GM12873 (cell line): ENCODE measurements around the gene ARVCF.

Experiments
- TF ChIP-seq, protein P1 (sequence below): IDR thresholded peaks from 2 replicates; pipeline ENCODE4 v1.5.1; 2012; ENCODE audit warnings: low read depth, mild to moderate bottlenecking, moderate library complexity, low read length, control low read depth; ENCODE audit not compliant: insufficient read depth; ENCODE audit errors: missing control alignments

ARVCF gene

DNA sequence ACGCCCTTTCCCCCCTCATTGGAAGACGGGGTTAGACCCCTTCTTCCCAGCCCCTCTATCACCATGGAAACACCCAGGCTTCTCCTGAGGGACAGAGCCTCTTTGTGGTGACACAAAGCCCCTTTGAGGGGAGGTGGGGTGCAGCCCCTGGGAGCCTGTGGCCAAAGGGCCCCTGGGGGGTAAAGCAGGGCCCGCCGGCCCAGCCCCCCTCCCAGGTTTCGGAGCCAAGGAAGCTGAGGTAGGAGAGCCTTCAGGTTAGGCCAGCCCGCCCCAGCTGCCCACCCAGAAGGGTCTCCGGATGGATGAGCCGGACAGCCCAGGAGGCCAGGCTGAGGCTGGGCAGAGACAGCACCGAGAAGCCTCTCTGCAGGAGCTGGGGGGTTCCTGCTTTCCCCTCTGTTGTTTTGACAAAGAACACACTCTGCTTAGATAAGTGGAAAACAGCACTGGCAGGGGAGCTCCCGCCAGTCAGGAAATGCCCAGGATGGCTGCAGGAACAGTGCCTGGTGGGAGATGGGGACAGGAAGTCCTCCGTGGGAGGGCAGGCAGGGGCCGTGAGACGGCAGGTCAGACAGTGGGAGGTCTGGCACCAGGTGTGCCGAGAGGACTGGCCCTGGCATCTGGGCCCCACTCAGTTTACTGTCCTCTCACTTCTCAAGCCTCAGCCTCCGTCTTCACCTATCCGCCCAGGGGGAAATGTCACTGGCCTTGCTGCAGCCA is 18.2 kb downstream of the ARVCF start:
- TF ChIP-seq, protein P1, sequence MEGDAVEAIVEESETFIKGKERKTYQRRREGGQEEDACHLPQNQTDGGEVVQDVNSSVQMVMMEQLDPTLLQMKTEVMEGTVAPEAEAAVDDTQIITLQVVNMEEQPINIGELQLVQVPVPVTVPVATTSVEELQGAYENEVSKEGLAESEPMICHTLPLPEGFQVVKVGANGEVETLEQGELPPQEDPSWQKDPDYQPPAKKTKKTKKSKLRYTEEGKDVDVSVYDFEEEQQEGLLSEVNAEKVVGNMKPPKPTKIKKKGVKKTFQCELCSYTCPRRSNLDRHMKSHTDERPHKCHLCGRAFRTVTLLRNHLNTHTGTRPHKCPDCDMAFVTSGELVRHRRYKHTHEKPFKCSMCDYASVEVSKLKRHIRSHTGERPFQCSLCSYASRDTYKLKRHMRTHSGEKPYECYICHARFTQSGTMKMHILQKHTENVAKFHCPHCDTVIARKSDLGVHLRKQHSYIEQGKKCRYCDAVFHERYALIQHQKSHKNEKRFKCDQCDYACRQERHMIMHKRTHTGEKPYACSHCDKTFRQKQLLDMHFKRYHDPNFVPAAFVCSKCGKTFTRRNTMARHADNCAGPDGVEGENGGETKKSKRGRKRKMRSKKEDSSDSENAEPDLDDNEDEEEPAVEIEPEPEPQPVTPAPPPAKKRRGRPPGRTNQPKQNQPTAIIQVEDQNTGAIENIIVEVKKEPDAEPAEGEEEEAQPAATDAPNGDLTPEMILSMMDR, result no peak

DNA sequence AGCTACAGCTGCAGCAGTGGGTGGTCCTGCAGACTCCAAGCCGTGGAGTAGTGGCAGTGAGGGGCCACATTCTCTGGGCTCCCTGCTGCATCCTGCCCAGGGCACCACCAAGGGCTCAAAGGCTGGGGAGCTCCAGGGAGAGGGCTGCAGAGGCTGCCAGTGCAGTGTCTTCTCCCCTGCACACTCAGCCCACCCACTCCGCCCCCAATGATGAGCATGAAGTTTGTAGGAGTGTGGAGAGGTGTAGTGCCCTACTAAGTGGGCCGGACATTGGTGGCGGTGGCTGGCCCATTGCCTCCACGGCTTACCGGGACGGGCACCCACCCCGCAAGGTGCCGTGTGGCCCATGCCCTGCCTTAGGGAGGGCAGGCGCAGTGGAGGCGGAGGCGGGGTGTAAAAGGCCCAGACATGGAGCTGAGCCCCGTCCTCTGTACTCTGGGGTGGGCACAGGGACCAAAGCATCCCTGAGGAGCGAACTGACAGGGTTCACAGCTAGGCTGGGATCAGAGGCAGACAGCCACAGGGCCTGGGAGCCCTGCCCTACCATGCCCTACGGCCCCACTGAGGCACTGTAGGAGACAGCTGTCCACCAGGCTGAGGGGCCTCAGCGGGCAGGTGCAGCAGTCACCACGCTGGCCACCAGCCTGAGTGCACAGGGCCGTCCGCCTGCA is 18.9 kb downstream of the ARVCF start:
- TF ChIP-seq, protein P1, result no peak

DNA sequence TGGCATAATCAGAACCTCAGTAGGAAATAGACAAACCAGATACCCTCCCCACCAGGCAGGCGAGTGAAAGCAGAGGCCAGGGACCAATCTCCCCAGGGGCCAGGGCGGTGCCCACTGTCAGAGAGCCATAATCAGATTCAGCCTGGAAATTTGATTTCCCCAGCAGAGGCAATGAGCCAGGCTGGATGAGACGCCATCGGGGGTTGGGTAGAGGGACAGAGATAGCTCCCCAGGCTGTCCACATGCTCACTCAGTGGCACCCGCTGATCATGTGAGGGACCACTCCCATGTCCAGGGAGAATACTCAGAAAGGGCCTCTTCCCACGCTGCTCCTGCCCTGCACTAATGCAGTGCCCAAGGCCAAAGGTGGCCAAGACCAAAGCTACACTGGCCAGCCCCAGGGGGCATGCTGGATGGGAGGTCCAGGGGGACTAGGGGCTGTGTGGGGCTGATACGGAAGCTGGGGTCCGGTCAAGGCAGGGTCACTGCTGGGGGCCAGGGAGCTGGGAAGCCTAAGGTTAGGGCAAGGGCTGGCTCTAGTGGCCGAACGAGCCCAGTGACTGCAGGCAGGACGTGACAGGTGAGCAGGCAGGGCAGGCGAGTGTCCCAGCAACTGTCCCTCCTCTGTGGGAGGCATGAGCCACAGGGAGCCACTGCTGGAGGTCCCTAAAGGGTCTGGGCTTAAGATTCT is 19.8 kb downstream of the ARVCF start:
- TF ChIP-seq, protein P1, result no peak

DNA sequence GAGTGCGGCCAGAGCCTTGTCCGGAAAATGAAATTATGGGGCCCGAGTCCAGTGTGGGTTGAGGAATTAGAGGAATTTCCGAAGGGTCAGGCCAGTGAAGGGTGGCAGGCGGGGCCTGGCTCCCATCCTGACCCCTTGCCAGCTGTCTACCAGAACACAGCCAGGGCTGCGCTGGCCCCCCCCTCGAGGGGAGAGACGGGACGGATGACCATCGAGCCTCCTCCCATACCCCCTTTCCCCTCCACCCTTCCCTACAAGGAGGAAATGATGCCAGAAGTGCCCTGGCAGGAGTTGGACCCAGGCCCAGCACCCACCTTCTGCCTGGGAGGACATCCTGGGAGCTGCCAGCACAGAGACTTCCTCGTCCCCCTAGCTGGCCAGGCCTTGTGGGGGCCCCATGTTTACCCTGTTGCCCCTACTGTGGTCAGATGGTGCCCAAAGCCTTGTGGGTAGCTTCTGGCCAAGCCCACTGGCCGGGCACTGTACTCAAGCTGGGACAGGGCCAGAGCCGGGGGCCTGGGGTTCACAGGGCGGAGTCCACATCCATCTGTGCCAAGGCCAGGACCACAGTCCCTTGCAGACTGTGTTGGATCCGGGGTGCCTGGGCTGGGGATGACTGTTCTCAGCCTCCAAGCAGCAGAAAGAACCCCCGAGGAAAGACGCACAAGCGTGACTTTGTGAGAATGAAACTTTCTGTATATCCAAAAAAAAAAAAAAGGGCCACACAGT is 20.8 kb downstream of the ARVCF start:
- TF ChIP-seq, protein P1, result no peak

DNA sequence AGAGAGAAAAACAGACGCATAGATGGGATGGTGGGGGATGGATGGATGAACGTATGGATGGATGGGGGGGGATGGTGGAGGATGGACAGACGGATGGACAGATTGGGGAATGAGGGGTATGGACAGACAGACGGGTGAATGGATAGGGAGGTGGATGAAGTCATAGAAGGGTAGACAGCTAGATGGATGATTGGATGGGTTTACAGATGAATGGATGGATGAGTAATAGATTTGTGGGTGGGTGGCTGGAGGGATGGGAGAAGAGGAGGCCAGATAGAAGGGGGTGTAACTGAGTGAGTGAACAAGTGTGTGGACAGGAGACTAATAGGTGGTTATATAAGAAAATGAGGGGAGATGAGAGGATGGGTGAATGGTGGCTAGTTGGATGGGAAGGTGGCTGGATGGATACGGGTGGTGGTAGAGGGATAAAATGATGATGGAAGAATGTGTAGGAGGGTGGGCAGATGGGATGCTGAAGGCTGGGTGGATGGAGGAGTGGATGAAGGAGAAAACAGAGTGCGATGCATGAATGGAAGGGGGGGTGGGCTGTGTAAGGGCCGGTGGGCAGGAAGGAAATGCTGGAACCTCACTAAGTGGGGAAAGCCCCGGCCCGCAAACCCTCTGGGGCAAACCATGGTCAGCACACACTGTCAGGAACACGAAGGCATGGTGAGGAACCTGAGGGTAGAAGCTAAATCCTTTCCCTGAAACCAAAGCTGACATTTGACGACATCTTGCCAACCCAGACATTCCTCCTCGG is 21.6 kb downstream of the ARVCF start:
- TF ChIP-seq, protein P1, result no peak

DNA sequence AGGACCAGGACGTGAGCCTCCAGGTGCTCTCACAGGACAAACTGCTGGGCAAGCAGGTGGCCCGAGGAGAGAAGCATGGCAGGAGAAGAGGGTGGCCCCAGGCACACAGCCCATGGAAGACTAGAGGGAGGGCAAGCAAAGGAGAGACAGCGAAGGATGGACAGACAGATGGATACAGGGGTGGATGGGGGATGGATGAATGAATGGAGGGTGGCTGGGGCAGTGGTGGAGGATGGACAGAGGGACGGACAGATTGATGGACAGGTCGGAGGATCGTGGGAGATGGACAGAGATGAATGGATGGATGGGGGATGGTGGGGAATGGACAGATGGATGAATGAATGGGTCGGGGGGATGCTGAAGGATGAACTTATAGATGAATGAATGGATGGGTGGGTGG is 22.7 kb downstream of the ARVCF start:
- TF ChIP-seq, protein P1, result no peak
